HepG2 (cell line): ENCODE data around the gene NLRC5. TPM values are rescaled to one million over a fixed set of nuclear protein-coding genes. Genes with fewer than 3 reads are reported as not detected.
A peak's percentile ranks its signal among the peaks of the same experiment; 100 is the strongest.

Experiments used
- AGO1 ChIP-seq: fragments of 200-400 bp; formaldehyde crosslinking; IDR thresholded peaks from 2 replicates; pipeline ENCODE4 v1.6.1; 2017; ENCODE audit warnings: mild to moderate bottlenecking, low read depth, low read length, moderate library complexity; ENCODE audit not compliant: poor library complexity, severe bottlenecking
- GABPB1 ChIP-seq: IDR thresholded peaks from 2 replicates; pipeline ENCODE4 v1.6.1; 2016; ENCODE audit warnings: mild to moderate bottlenecking, missing genetic modification reagents, moderate library complexity, missing compliant biosample characterization
- HDAC2 ChIP-seq: sonication (generic); formaldehyde crosslinking; IDR thresholded peaks from 2 replicates; pipeline ENCODE4 v1.4.0; 2020; ENCODE audit warnings: missing genetic modification reagents
- KDM4B ChIP-seq: sonication (generic); formaldehyde crosslinking; IDR thresholded peaks from 2 replicates; pipeline ENCODE4 v1.4.0; 2020; ENCODE audit warnings: missing genetic modification reagents
- KDM5A ChIP-seq: fragments of 200-600 bp; sonication (generic); IDR thresholded peaks from 2 replicates; pipeline ENCODE4 v1.7.0; 2018; ENCODE audit warnings: antibody characterized with exemption, mild to moderate bottlenecking, low read length, borderline replicate concordance
- MYC ChIP-seq: sonication (generic); formaldehyde crosslinking; IDR thresholded peaks from 2 replicates; pipeline ENCODE4 v1.9.0; 2021; ENCODE audit warnings: missing genetic modification reagents, borderline replicate concordance
- NFE2L2 ChIP-seq: fragments of 150-350 bp; IDR thresholded peaks from 2 replicates; pipeline ENCODE4 v1.6.1; 2014; ENCODE audit warnings: low read length
- PHF8 ChIP-seq: sonication (generic); formaldehyde crosslinking; IDR thresholded peaks from 2 replicates; pipeline ENCODE4 v1.5.0; 2020; ENCODE audit warnings: missing genetic modification reagents
- RFX3 ChIP-seq: IDR thresholded peaks from 2 replicates; pipeline ENCODE4 v1.6.1; 2016; ENCODE audit warnings: missing biosample characterization, missing genetic modification reagents
- SNAPC2 ChIP-seq: sonication (generic); formaldehyde crosslinking; IDR thresholded peaks from 2 replicates; pipeline ENCODE4 v1.8.1; 2022; ENCODE audit warnings: mild to moderate bottlenecking, missing genetic modification reagents
- SP1 ChIP-seq, 2 experiments: fragments of 450-650 bp in 1 of 2; sonication (generic) in 1 of 2; formaldehyde crosslinking in 1 of 2; IDR thresholded peaks; 2 replicates each; pipeline versions ENCODE4 v1.4.0 to v1.6.1; 2016 to 2020; ENCODE audit warnings: missing genetic modification reagents in 1 of 2
- YY1 ChIP-seq: IDR thresholded peaks from 2 replicates; pipeline ENCODE4 v1.6.1; 2011; ENCODE audit warnings: low read length, low read depth, moderate library complexity, mild to moderate bottlenecking; ENCODE audit not compliant: insufficient read depth, insufficient replicate concordance
- ZBTB25 ChIP-seq: IDR thresholded peaks from 2 replicates; pipeline ENCODE4 v1.6.1; 2018; ENCODE audit warnings: missing genetic modification reagents
- ZKSCAN5 ChIP-seq: sonication (generic); formaldehyde crosslinking; IDR thresholded peaks from 2 replicates; pipeline ENCODE4 v1.5.1; 2020; ENCODE audit warnings: mild to moderate bottlenecking, missing genetic modification reagents
- ZNF24 ChIP-seq: fragments of 450-650 bp; IDR thresholded peaks from 2 replicates; pipeline ENCODE4 v1.6.1; 2017; ENCODE audit warnings: antibody characterized with exemption, mild to moderate bottlenecking
- ZNF33A ChIP-seq: sonication (generic); formaldehyde crosslinking; IDR thresholded peaks from 2 replicates; pipeline ENCODE4 v1.5.1; 2020; ENCODE audit warnings: missing genetic modification reagents, mild to moderate bottlenecking, moderate library complexity, borderline replicate concordance
- ZNF570 ChIP-seq: sonication (generic); formaldehyde crosslinking; IDR thresholded peaks from 2 replicates; pipeline ENCODE4 v1.4.0; 2020; ENCODE audit warnings: mild to moderate bottlenecking, missing genetic modification reagents, borderline replicate concordance
- ZNF580 ChIP-seq: IDR thresholded peaks from 2 replicates; pipeline ENCODE4 v1.6.1; 2016; ENCODE audit warnings: low read depth, borderline replicate concordance
- ZNF646 ChIP-seq: sonication (generic); formaldehyde crosslinking; IDR thresholded peaks from 2 replicates; pipeline ENCODE4 v1.9.0; 2021; ENCODE audit warnings: mild to moderate bottlenecking, missing genetic modification reagents
- ZNF773 ChIP-seq: sonication (generic); formaldehyde crosslinking; IDR thresholded peaks from 2 replicates; pipeline ENCODE4 v1.4.0; 2020; ENCODE audit warnings: missing genetic modification reagents, borderline replicate concordance
- ZNF879 ChIP-seq: sonication (generic); formaldehyde crosslinking; IDR thresholded peaks from 2 replicates; pipeline ENCODE4 v1.8.1; 2023; ENCODE audit warnings: missing genetic modification reagents
- ZSCAN22 ChIP-seq: sonication (generic); formaldehyde crosslinking; IDR thresholded peaks from 2 replicates; pipeline ENCODE4 v1.4.0; 2020; ENCODE audit warnings: mild to moderate bottlenecking, missing genetic modification reagents
- polyA plus RNA-seq, 8 experiments: library from polyadenylated mRNA; depleted of rRNA in 3 of 8; stranded (reverse) in 7 of 8; unstranded in 1 of 8; fragments of >200 nt; fragmentation: Illumina TruSeq in 4 of 8; extraction: Trizol in 4 of 8; gene quantifications; 2 replicates each; pipeline versions ENCODE4 v1.2.1 to v1.2.3, GENCODE V29; 2011 to 2016; ENCODE audit warnings: low read depth in 4 of 8, missing spikeins in 1 of 8, mixed read lengths in 1 of 8; ENCODE audit not compliant: insufficient read depth in 1 of 8
- total RNA-seq, 5 experiments: library from RNA; depleted of rRNA; stranded (reverse); fragments of >200 nt; fragmentation: Illumina TruSeq; extraction: Trizol; gene quantifications; 2 replicates each; pipeline ENCODE4 v1.2.3, GENCODE V29; 2016; ENCODE audit warnings: low read depth in 1 of 5

Gene NLRC5
- total and polyA plus RNA-seq, 2 of the 13 experiments (the other 11 are each of a cell fraction or from before 2014, with no cell fraction given) = 6.3 to 12.7 TPM

GRCh38 chr16:56950881-56951771 lies 38.2 kb upstream of the NLRC5 start (continued):
- TF ChIP-seq ZNF570 (CRISPR knock-in tag) (no peak), ZNF646 (CRISPR knock-in tag) (no peak), ZNF33A (CRISPR knock-in tag) (no peak), ZSCAN22 (CRISPR knock-in tag) (no peak), SNAPC2 (CRISPR knock-in tag) (no peak), GABPB1 (CRISPR knock-in tag) (peak; percentile 41; the same call in 1 of the 2 replicates), ZKSCAN5 (CRISPR knock-in tag) (no peak), PHF8 (CRISPR knock-in tag) (no peak), RFX3 (CRISPR knock-in tag) (no peak), ZNF773 (CRISPR knock-in tag) (no peak), ZNF580 (CRISPR knock-in tag) (peak; percentile 60; the same call in 1 of the 2 replicates), HDAC2 (peak; percentile 43; the same call in 1 of the 2 replicates), KDM4B (CRISPR knock-in tag) (peak; percentile 51; the same call in 1 of the 2 replicates), MYC (CRISPR knock-in tag) (peak; percentile 23; the same call in 1 of the 2 replicates), NFE2L2 (no peak), ZNF24 (no peak), AGO1 (no peak), KDM5A (no peak), SP1 (IDR thresholded peaks at IDR 0.05) (no peak), SP1 (CRISPR knock-in tag; IDR thresholded peaks at IDR 0.05) (no peak), ZBTB25 (no peak), ZNF879 (CRISPR knock-in tag) (no peak), YY1 (no peak)
